ENCODE data around the gene SH3RF3. TPM values are rescaled to one million over a fixed set of nuclear protein-coding genes. Genes with fewer than 3 reads are reported as not detected.

The SH3RF3 gene
- total RNA-seq, 1 experiment from 2014 or later, result 1.0 TPM

GRCh38 chr2:109527846-109528705 is 399.1 kb downstream of the SH3RF3 start:
- no peaks in the 10 kb centered on the region for H3K4me1 Mint-ChIP-seq
- no peaks in the 10 kb centered on the region for H3K9me3 Mint-ChIP-seq
- TF ChIP-seq RELA (CRISPR knock-in tag; IDR thresholded peaks at IDR 0.05; ENCODE audit: borderline replicate concordance) (no peak), ZMAT4 (CRISPR knock-in tag; IDR thresholded peaks at IDR 0.05) (no peak), E2F5 (CRISPR knock-in tag; IDR thresholded peaks at IDR 0.05) (no peak), FOXP1 (CRISPR knock-in tag; IDR thresholded peaks at IDR 0.05; ENCODE audit: borderline replicate concordance) (no peak), ESRRA (CRISPR knock-in tag; IDR thresholded peaks at IDR 0.05; ENCODE audit: borderline replicate concordance) (no peak), ZNF121 (CRISPR knock-in tag; IDR thresholded peaks at IDR 0.05) (no peak), ETV6 (CRISPR knock-in tag; IDR thresholded peaks at IDR 0.05) (no peak), USF2 (CRISPR knock-in tag; IDR thresholded peaks at IDR 0.05) (no peak), TEAD1 (CRISPR knock-in tag; IDR thresholded peaks at IDR 0.05) (no peak)
- no peak overlapping the region for H3K4me3 Mint-ChIP-seq
- no peak; the same call in 1 of the 2 replicates for ATAC-seq
- no peaks in the 10 kb centered on the region for H3K27me3 Mint-ChIP-seq (ENCODE audit: low read depth)
- H3K27ac Mint-ChIP-seq, result no peak overlapping the region; the same call in 1 of the 2 replicates
- DNase-seq (ENCODE audit: low spot score), result no peak
- ChIA-PET POLR2A (no interaction called here), CTCF (no interaction called here)
- no peaks in the 10 kb centered on the region for H3K36me3 Mint-ChIP-seq

- H3K27ac Mint-ChIP-seq, result no peak overlapping the region
- TF ChIP-seq ZNF232 (CRISPR knock-in tag; IDR thresholded peaks at IDR 0.05) (no peak), ZNF512 (CRISPR knock-in tag; IDR thresholded peaks at IDR 0.05; ENCODE audit: borderline replicate concordance) (no peak), NFE2L1 (CRISPR knock-in tag; IDR thresholded peaks at IDR 0.05) (no peak), IRF1 (CRISPR knock-in tag; IDR thresholded peaks at IDR 0.05) (no peak), JAZF1 (CRISPR knock-in tag; IDR thresholded peaks at IDR 0.05) (no peak), HMGA2 (CRISPR knock-in tag; IDR thresholded peaks at IDR 0.05) (no peak), STAT6 (CRISPR knock-in tag; conservative IDR thresholded peaks at IDR 0.05; ENCODE audit: low read depth) (no peak), CDX4 (CRISPR knock-in tag; IDR thresholded peaks at IDR 0.05; ENCODE audit: borderline replicate concordance) (no peak), SMAD4 (CRISPR knock-in tag; IDR thresholded peaks at IDR 0.05) (no peak), ESRRA (CRISPR knock-in tag; IDR thresholded peaks at IDR 0.05; ENCODE audit: borderline replicate concordance) (no peak), ZNF121 (CRISPR knock-in tag; IDR thresholded peaks at IDR 0.05) (no peak)
- no peak overlapping the region for H3K4me3 Mint-ChIP-seq
- no peaks in the 10 kb centered on the region for H3K4me1 Mint-ChIP-seq
- ATAC-seq (no peak), DNase-seq (ENCODE audit: low spot score) (no peak)
- H3K36me3 Mint-ChIP-seq, result no peaks in the 10 kb centered on the region
- ChIA-PET CTCF (no interaction called here), POLR2A (no interaction called here)
- no peaks in the 10 kb centered on the region for H3K9me3 Mint-ChIP-seq
- no peaks in the 10 kb centered on the region for H3K27me3 Mint-ChIP-seq (ENCODE audit: low read depth)
Observed at GRCh38 chr2:109528811-109529501, 400.0 kb downstream of the SH3RF3 start.

Data from WTC11 (cell line).